Ectodermal cell (in vitro differentiated cells): ENCODE data around the gene TRIM27. TPM values are rescaled to one million over a fixed set of nuclear protein-coding genes. Genes with fewer than 3 reads are reported as not detected.
A peak's percentile ranks its signal among the peaks of the same experiment; 100 is the strongest.
"Not testable (repeated sequence)": the region's sequence is repeated elsewhere in the genome, so short reads cannot be mapped to it uniquely, and the experiment has no call there.

Experiments used
- H3K27ac ChIP-seq: 2 replicates; pipeline ENCODE4 v1.7.0; 2013; ENCODE audit warnings: mild to moderate bottlenecking, low read depth, low read length; ENCODE audit not compliant: insufficient read depth, poor library complexity, severe bottlenecking
- H3K27me3 ChIP-seq: 2 replicates; pipeline ENCODE4 v1.7.0; 2013; ENCODE audit warnings: mild to moderate bottlenecking, low read length; ENCODE audit not compliant: insufficient read depth, control insufficient read depth, poor library complexity, severe bottlenecking
- H3K36me3 ChIP-seq: one replicate; pipeline ENCODE4 v1.7.0; 2013; ENCODE audit warnings: low read length; ENCODE audit not compliant: control insufficient read depth, insufficient read depth
- H3K4me1 ChIP-seq: one replicate; pipeline ENCODE4 v1.7.0; 2013; ENCODE audit warnings: low read length; ENCODE audit not compliant: control insufficient read depth, insufficient read depth
- H3K4me3 ChIP-seq: 2 replicates; pipeline ENCODE4 v1.7.0; 2013; ENCODE audit warnings: low read depth, low read length, control low read depth; ENCODE audit not compliant: insufficient read depth
- H3K9me3 ChIP-seq: 2 replicates; pipeline ENCODE4 v1.7.0; 2013; ENCODE audit warnings: mild to moderate bottlenecking, low read length, moderate library complexity; ENCODE audit not compliant: control insufficient read depth
- WGBS, 2 experiments: methylation state at CpG; one replicate each; pipeline ENCODE4 v1.1.7; 2013; ENCODE audit warnings: missing lambda C conversion rate in 2 of 2; 5-methylcytosine and 5-hydroxymethylcytosine counted together
- polyA plus RNA-seq, 4 experiments: library from polyadenylated mRNA; stranded (reverse); fragments of 50-300 nt; gene quantifications; one replicate each; pipeline ENCODE4 v1.2.3, GENCODE V29; 2013

TRIM27 gene, protein sequence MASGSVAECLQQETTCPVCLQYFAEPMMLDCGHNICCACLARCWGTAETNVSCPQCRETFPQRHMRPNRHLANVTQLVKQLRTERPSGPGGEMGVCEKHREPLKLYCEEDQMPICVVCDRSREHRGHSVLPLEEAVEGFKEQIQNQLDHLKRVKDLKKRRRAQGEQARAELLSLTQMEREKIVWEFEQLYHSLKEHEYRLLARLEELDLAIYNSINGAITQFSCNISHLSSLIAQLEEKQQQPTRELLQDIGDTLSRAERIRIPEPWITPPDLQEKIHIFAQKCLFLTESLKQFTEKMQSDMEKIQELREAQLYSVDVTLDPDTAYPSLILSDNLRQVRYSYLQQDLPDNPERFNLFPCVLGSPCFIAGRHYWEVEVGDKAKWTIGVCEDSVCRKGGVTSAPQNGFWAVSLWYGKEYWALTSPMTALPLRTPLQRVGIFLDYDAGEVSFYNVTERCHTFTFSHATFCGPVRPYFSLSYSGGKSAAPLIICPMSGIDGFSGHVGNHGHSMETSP
- 66.1 TPM for polyA plus RNA-seq (2013, experiment 1 of 4)
- 64.5 TPM for polyA plus RNA-seq (2013, experiment 2 of 4)
- 49.7 TPM for polyA plus RNA-seq (2013, experiment 3 of 4)
- polyA plus RNA-seq (2013, experiment 4 of 4): 55.0 TPM

DNA sequence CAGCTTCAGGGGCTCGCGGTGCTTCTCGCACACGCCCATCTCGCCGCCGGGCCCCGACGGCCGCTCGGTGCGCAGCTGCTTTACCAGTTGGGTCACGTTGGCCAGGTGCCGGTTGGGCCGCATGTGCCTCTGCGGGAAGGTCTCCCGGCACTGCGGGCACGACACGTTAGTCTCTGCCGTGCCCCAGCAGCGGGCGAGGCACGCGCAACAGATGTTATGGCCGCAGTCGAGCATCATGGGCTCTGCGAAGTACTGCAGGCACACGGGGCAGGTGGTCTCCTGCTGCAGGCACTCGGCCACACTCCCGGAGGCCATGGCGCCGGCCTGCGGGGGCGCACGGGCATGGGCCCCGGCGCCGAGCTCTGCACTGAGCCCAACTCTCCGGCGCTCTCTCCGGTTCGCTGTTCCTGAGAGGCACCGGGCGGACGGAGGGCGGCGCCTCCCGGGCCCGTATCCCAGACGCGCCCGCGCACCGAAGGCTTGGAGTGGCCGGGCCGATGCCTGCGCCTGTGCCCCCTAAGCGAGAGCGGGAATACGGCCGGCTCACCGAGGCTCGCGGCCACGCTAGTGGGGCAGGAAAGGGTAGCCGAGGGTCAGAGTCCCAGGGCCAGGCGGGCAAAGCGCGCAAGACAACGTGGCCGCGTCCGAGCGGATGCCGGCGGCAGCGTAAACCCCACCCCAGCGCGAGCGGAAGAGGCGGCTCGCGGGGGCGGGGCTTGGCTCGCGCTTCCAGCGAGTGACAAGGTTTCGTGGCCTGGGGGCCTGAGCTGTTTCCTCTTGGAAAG is at the start of gene TRIM27:
TRIM27 (minus strand) TSS at position 668 of the 785 bp plus-strand sequence; CDS start at position 315, 353 bp downstream.
- WGBS, 2 experiments: 0% methylated on average over 89 of the region's 89 CpGs

DNA sequence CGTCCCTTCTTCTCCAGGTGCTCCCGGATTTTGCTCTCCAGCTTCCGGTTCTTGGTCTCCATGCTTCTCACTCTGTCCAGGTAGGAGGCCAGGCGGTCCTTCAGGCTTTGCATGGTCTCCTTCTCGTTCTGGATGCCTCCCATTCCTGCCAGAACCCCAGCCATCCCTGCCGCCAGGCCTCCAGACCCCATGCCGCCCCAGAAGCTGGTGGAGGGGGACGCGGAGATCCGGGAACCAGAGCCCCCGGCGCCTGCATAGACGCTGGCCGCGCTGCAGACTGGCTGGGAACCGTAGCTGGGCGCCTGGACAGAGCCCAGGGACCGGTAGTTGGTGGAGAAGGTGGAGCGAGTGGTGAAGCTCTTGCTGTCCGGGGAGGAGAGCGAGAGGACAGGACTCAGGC is 46.3 kb upstream of the TRIM27 start:
- 93% methylated on average over 21 of the region's 21 CpGs for WGBS, 2 experiments
- not testable (repeated sequence) for H3K27ac ChIP-seq, H3K36me3 ChIP-seq, H3K9me3 ChIP-seq, H3K27me3 ChIP-seq, H3K4me3 ChIP-seq, H3K4me1 ChIP-seq

More for the DNA sequence above, at the start of gene TRIM27:
- H3K9me3 ChIP-seq: no peaks in the 10 kb centered on the region
- peaks cover 19% of the 10 kb centered on the region for H3K36me3 ChIP-seq
- H3K27me3 ChIP-seq: no peaks in the 10 kb centered on the region
- H3K27ac ChIP-seq: peak within 1 kb of the TSS; percentile 77
- peaks cover 6% of the 10 kb centered on the region for H3K4me1 ChIP-seq
- peak within 1 kb of the TSS; percentile 90 for H3K4me3 ChIP-seq

DNA sequence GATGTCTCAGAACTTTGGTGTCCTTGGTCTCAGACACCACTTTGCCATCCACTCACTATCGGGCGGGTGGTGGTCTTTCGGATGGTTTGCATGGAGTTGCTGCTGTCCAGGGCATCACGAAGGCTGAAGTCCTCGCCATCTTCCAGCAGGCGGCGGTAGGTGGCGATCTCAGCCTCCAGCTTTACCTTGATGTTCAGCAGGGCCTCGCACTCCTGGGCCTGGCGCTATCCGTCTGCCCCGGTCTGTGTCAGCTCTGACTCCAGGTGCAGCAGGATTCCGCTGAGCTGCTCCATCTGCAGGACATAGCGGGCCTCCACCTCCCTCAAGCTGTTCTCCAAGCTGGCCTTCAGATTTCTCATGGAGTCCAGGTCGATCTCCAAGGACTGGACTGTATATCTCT is 45.3 kb upstream of the TRIM27 start:
- WGBS, 2 experiments: 91 to 93% methylated on average over 15 of the region's 15 CpGs
- H3K9me3 ChIP-seq: peaks cover 2% of the 10 kb centered on the region
- no peaks in the 10 kb centered on the region for H3K4me1 ChIP-seq
- no peaks in the 10 kb centered on the region for H3K27me3 ChIP-seq
- no peak overlapping the region for H3K4me3 ChIP-seq
- H3K27ac ChIP-seq: no peak overlapping the region
- H3K36me3 ChIP-seq: no peaks in the 10 kb centered on the region

- no peak overlapping the region for H3K4me3 ChIP-seq
- H3K27ac ChIP-seq: no peak overlapping the region
- WGBS, 2 experiments: 95 to 96% methylated on average over 4 of the region's 4 CpGs
- H3K36me3 ChIP-seq: no peaks in the 10 kb centered on the region
- peaks cover 2% of the 10 kb centered on the region for H3K9me3 ChIP-seq
- H3K4me1 ChIP-seq: no peaks in the 10 kb centered on the region
- H3K27me3 ChIP-seq: no peaks in the 10 kb centered on the region
Measured at GRCh38 chr6:28968476-28968875, 44.7 kb upstream of the TRIM27 start.

GRCh38 chr6:28965706-28966105 is 41.9 kb upstream of the TRIM27 start:
- Histone ChIP-seq H3K4me1 (no peaks in the 10 kb centered on the region), H3K27ac (no peak overlapping the region), H3K27me3 (no peaks in the 10 kb centered on the region), H3K36me3 (no peaks in the 10 kb centered on the region), H3K4me3 (no peak overlapping the region), H3K9me3 (peaks cover 2% of the 10 kb centered on the region)
- WGBS, 2 experiments: 92% methylated on average over 1 of the region's 2 CpGs

DNA sequence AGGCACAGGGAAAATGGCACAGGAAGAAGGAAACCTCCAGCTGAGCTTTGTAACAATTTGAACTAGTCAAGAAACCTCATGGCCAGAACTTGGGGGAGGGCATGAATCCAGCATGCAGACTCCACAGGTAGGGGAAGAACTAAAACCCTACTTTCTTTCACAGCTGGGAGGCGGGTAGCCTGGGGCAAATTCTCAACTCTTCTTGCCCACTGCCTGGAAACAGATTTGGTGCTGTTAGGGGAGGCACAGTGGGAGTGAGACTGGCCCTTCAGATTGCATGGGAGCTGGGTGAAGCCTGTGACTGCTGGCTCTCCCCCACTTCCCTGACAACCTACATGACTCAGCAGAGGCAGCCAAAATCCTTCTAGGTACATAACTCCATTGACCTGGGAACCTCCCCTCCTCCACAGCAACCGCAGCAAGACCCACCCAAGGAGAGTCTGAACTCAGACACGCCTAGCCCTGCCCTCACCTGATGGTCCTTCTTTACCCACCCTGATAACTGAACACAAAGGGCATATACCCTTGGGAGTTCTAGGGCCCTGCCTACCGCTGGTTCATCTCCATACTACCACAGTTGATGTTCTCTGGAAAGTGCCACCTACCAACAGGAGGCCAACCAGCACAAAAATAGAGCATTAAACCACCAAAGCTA is 37.2 kb upstream of the TRIM27 start:
- 83 to 95% methylated on average over 4 of the region's 4 CpGs for WGBS, 2 experiments

DNA sequence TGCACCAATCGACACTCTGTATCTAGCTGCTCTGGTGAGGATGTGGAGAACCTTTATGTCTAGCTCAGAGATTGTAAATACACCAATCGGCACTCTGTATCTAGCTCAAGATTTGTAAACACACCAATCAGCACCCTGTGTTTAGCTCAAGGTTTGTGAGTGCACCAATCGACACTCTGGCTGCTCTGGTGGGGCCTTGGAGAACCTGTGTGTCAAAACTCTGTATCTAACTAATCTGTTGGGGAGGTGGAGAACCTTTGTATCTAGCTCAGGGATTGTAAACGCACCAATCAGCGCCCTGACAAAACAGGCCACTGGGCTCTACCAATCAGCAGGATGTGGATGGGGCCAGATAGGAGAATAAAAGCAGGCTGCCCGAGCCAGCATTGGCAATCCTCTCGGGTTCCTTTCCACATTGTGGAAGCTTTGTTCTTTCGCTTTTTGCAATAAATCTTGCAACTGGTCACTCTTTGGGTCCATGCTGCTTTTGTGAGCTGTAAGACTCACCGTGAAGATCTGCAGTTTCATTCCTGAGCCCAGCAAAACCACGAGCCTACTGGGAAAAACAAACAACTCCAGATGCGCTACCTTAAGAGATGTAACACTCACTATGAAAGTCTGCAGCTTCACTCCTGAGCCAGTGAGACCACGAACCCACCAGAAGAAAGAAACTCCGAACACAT is 34.9 kb upstream of the TRIM27 start:
- H3K4me1 ChIP-seq, H3K36me3 ChIP-seq, H3K9me3 ChIP-seq, H3K4me3 ChIP-seq, H3K27ac ChIP-seq: not testable (repeated sequence)
- 92 to 93% methylated on average over 11 to 13 of the region's 13 CpGs for WGBS, 2 experiments
- peaks cover 12% of the 10 kb centered on the region for H3K27me3 ChIP-seq

More for the DNA sequence above, 37.2 kb upstream of the TRIM27 start:
- no peak overlapping the region for H3K27ac ChIP-seq
- no peaks in the 10 kb centered on the region for H3K4me1 ChIP-seq
- H3K27me3 ChIP-seq: no peaks in the 10 kb centered on the region
- no peak overlapping the region for H3K4me3 ChIP-seq
- no peaks in the 10 kb centered on the region for H3K9me3 ChIP-seq
- H3K36me3 ChIP-seq: no peaks in the 10 kb centered on the region

- H3K4me1 ChIP-seq, H3K36me3 ChIP-seq, H3K4me3 ChIP-seq, H3K27ac ChIP-seq, H3K9me3 ChIP-seq: not testable (repeated sequence)
- peaks cover 14% of the 10 kb centered on the region for H3K27me3 ChIP-seq
- 93 to 96% methylated on average over 24 of the region's 24 CpGs for WGBS, 2 experiments
Measured at GRCh38 chr6:28957795-28958314, 34.1 kb upstream of the TRIM27 start.

- Histone ChIP-seq H3K27me3 (peaks cover 14% of the 10 kb centered on the region), H3K9me3 (no peaks in the 10 kb centered on the region), H3K4me1 (no peaks in the 10 kb centered on the region), H3K36me3 (no peaks in the 10 kb centered on the region), H3K4me3 (no peak overlapping the region), H3K27ac (no peak overlapping the region)
- 93 to 94% methylated on average over 3 of the region's 3 CpGs for WGBS, 2 experiments
Measured at GRCh38 chr6:28956331-28956730, 32.5 kb upstream of the TRIM27 start.
